EH (cell line): ENCODE data around the gene EIF5.
"Not testable (repeated sequence)": the region's sequence is repeated elsewhere in the genome, so short reads cannot be mapped to it uniquely, and the experiment has no call there.

ENCODE experiments used
- DNase-seq: peaks from one replicate; pipeline ENCODE4 v3.0.0-alpha.2; 2015; ENCODE audit warnings: low read depth

Gene EIF5

GRCh38 chr14:103336191-103336590 lies 2.2 kb downstream of the EIF5 start:
- DNase-seq = no peak

- DNase-seq = no peak
Measured at GRCh38 chr14:103337794-103338193, 3.8 kb downstream of the EIF5 start.

- DNase-seq = no peak
Measured at GRCh38 chr14:103339561-103339960, 5.5 kb downstream of the EIF5 start.

GRCh38 chr14:103340480-103341212 lies 6.6 kb downstream of the EIF5 start:
- no peak for DNase-seq

GRCh38 chr14:103341250-103342129 lies 7.5 kb downstream of the EIF5 start:
- DNase-seq = no peak

- DNase-seq = no peak
Measured at GRCh38 chr14:103343164-103343879, 9.3 kb downstream of the EIF5 start.

GRCh38 chr14:103343905-103344797 lies 10.1 kb downstream of the EIF5 start:
- no peak for DNase-seq

GRCh38 chr14:103346286-103346685 lies 12.2 kb downstream of the EIF5 start:
- peak; percentile 44 for DNase-seq

GRCh38 chr14:103347091-103347815 lies 13.2 kb downstream of the EIF5 start:
- DNase-seq = no peak

GRCh38 chr14:103348154-103348553 lies 14.1 kb downstream of the EIF5 start:
- DNase-seq = peak; percentile 52

GRCh38 chr14:103349982-103350381 lies 15.9 kb downstream of the EIF5 start:
- no peak for DNase-seq

- DNase-seq = no peak
Measured at GRCh38 chr14:103353362-103353761, 19.3 kb downstream of the EIF5 start.

- DNase-seq = no peak
Measured at GRCh38 chr14:103354141-103354540, 20.1 kb downstream of the EIF5 start.

- DNase-seq = peak; percentile 51
Measured at GRCh38 chr14:103356024-103356682, 22.1 kb downstream of the EIF5 start.

- not testable (repeated sequence) for DNase-seq
Measured at GRCh38 chr14:103357552-103357951, 23.5 kb downstream of the EIF5 start.

- DNase-seq = no peak
Measured at GRCh38 chr14:103360548-103360947, 26.5 kb downstream of the EIF5 start.

GRCh38 chr14:103361867-103362266 lies 27.8 kb downstream of the EIF5 start:
- peak; percentile 96 for DNase-seq

- DNase-seq = peak; percentile 34
Measured at GRCh38 chr14:103362780-103363179, 28.7 kb downstream of the EIF5 start.

- DNase-seq = peak; percentile 13
Measured at GRCh38 chr14:103366741-103367140, 32.7 kb downstream of the EIF5 start.

GRCh38 chr14:103367995-103368394 lies 34.0 kb downstream of the EIF5 start:
- DNase-seq = peak; percentile 70
